HG02678 (cell line): ENCODE measurements around the gene GRHL3.

Source experiments
- ATAC-seq: cut with Tn5 transposase; IDR thresholded peaks from one replicate; pipeline ENCODE4 v1.9.1; 2021; ENCODE audit warnings: mild to moderate bottlenecking, moderate library complexity; ENCODE audit not compliant: unreplicated experiment

Gene GRHL3

DNA sequence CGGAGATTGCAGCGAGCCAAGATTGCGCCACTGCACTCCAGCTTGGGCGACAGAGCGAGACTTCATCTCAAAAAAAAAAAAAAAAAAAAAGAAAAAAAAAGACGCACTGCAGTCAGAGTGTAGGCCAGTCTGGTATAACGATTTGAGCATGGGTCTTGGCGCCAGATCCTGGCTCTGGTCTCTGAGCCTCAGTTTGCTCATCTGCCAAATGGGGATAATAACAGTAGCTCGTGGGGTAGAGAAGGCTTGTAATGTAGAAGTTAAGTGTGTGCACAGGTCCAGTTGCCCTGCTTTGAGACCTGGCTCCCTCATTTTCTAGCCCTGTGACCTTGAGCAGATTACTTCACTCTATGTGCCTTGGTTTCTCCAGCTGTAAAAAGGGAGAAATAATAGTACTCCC, 26.3 kb upstream of the GRHL3 start:
- ATAC-seq = no peak

DNA sequence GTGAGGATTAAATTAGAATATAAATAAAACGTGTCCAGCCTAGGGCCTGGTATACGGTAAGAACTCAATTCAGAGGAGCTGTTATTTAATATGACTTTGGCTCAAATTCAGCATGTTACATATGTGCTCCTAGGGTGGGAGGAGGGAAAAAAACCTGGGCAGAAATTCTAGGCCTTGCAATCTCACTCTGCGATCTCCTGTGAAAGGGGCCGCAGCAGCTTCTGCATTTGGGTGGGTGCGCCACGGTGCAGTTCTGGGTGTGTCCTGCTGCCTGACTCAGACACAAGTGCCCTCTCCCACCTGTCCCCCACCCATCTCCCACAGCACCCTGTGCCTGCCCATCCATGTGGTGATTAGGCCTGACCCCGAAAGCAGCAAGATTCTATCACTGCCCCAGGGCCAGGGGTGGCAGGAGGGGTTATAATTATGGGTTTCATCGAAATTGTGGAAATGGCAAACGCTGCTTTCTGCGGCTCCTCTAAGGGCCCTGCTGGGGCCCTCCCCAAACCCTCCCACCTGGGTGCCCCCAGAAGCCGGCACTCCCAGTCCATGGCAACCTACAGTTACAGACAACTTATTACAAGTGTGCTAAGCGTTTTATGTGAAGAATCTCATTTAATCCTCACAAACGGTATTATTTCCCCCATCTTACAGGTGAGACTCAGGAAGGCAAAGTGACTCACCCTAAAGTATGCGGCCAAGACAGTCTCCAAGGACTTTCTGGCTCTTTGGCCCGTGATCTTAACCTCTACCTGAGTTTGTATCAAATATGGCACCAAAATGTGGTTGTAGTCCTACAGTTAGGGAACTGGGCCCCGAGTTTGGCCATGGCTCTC, 25.5 kb upstream of the GRHL3 start:
- ATAC-seq = no peak

DNA sequence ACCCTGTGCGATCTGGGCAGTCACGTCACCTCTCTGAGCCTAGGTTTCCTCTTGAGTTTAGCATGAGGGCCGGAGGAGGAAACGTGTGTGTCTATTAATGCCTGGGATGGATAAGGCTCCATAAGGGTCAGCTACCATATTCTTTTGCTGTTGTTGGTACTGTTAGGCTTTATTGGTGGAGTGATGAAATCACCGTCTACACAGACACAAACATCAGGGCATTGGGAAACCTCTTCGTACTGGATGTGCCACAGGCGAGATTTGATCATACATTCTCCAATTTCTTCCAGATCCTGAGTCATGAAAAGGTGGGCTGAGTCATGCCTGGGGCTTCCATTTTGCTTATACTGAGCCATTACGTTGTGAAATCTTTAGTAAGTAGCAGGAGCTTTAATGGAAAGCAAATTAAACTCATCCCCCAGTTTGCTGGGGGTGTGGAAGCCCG, 24.9 kb upstream of the GRHL3 start:
- no peak for ATAC-seq

DNA sequence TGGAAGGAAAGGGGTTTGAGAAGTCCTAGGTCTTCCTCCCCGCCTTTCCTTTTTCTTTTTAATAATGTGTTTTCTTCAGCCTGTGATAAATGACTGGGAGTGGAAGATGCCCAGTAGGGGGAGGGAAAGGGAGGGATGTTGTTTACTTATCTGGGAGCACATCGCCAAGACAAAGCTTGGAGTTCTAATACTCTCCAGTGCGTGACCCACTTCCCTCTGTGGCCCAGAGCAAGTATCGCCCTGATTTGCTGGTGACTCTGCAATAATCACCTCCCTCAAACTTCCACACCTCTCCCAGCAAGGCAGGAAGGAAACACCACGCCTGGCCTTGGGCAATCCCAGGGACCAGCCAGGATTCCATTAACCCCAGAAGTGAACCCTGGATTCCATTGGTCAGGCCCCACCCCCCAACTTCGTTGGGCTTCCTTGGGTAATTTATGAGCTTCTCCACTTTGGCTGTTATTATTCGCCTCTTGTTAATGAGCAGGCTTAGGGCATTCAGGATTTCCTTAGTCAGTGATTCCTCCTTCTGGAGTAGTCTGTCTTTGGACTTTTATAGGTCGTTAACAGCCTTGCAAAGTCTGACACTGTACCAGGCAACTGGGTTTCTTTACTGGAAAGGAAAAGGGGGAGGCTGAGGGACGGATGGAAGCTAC, 24.3 kb upstream of the GRHL3 start:
- ATAC-seq = no peak

DNA sequence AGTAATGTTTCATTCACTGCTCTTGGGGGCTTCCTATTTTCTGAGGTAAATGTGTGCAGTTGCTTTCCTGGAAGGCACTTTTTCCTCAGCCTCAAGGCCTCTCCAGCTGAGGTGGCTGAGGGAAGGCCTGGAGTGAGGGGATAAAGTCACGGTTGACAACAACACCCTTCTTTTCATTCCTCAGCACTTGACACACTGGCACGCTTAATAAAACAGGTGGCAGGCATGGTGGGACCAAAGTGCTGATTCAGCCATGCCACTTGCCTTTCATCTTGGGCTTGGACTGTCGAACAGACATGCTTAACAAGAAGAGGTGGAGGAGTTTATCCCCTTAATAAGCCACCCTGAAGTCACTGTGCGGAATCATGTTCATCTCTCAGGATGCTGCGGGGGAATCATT, 23.6 kb upstream of the GRHL3 start:
- no peak for ATAC-seq

DNA sequence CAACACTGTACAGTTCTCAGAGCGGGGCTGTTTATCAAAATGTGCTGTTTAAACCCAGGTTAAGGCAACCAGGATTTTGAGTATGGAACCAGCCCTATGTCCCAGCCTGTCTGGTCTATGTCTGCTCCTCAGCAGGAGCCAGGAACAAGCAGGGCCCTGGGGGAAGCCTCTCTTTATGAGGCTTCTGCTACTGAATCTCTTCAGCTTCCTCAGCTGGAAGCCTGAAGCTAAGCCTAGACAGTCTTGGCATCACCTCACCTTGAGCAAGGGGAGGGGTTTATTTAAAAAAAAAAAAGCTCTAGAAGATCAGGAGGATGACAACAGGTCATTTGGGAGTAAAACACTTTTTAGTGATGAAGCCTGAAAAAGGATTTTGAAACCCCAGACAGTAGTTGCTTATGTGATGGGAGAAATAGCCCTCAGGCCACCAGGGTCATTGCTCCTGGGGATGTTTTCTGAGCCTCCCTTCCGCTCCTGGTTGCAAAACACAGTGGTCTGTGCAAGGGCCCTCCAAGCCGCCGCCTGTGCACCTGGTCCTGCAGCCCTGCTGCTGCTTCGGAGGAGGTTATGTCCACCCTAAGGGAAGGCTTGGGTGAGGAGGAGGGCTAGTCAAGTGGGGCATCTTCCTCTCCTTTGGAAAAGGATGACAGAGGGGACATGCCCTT, 21.8 kb upstream of the GRHL3 start:
- ATAC-seq = no peak

DNA sequence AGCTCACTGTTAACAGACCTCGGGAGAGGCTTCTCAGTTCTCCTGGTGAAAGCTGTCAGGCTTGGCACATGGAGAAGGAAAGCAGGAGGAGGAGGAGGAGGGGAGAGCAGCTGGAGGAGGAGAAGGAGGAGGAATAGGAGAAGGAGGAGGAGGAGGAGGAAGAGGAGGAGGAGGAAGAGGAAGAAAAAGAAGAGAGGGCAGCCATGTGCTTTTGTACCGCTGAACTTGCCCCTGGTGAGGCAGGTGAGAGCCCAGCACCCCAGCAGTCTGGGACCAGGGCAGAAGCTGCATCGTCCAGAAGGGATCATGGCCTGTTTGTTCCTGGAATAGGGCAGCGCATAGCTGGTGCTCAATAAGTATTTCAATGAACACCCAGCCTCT, 21.3 kb upstream of the GRHL3 start:
- no peak for ATAC-seq

DNA sequence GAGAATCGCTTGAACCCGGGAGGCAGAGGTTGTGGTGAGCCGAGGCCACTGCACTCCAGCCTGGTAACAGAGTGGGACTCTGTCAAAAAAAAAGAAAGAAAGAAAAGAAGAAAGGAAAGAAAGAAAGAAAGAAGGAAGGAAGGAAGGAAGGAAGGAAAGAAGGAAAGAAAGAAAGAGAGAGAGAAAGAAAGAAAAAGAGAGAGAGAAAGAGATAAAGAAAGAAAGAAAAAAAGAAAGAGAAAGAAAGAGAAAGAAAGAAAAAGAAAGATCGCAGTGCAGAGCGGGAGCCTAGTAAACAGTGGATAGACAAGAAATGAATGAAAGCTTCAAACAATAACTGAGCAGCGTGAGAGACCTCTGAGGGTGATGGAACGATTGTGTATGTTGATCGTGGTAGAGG, 20.6 kb upstream of the GRHL3 start:
- no peak for ATAC-seq

DNA sequence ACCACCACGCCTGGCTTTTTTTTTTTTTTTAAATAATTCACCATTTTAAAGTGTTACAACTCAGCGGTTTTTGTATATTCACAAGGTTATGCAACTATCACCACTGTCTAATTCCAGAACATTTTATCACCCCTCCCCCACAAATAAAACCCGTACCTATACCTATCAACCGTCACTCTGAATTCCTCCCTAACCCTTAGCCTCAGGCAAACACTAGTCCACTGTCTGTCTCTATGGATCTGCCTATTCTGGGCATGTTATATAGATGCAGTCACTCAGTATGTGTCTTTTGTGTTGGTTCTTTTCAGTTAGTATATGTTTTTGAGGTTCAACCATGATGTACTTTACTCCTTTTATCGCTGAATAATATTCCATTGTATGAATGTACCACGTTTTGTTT, 19.3 kb upstream of the GRHL3 start:
- no peak for ATAC-seq

DNA sequence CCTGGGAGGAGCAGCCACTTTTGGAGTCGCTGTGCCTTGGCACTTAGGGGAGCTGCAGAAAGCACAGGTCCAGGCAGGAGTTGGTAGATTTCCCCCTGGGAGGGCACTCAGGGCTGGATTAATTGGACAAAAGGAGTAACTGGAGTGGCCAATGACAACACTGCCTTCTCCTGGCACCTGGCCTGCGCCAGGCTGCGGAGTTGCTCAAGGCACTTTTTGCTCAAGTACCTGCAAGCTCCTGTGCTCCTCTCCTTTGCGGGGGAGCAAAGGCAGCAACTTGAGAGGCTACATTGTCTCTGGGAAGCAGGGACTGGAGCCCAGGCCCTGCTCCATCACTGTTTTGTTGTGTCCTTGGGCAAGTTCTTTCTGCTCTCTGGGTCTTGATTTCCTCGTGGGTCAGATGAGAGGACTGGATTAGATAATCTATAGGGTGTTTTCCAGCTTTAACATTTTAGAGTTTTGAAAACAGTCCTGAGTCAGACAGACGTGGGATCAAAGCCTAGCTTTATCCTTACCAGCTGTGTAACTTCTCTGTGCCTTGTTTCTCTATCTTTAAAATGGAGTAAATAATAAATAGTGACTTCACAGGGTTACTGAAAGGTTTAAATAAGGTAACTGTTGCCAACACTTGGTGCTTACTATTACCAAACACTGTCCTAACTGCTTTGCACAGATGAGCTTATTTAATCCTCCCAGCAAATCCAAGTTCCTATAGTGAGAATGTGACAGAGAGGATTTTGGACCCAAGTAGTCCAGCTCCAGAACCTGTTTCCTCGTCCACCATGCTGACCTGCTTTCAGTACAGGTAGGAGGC, 18.0 kb upstream of the GRHL3 start:
- ATAC-seq = no peak

DNA sequence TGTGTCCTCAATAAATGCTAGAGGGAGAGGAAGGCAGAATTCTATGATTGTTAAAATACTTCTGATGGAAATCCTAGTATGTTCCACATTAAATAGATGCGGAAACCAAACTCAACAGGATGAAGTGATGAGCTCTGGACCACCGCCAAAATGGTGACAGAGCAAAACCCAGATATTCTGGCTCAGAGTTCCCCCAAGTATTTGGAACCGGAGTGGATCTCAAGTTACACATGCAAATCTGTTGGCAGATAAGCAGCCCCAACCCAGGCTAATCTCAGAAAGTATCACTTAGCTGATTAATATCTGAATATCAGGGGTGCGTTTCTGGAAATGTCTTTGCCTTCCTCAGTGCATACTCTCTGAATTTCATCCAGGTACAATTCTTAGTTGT, 17.4 kb upstream of the GRHL3 start:
- ATAC-seq = no peak

DNA sequence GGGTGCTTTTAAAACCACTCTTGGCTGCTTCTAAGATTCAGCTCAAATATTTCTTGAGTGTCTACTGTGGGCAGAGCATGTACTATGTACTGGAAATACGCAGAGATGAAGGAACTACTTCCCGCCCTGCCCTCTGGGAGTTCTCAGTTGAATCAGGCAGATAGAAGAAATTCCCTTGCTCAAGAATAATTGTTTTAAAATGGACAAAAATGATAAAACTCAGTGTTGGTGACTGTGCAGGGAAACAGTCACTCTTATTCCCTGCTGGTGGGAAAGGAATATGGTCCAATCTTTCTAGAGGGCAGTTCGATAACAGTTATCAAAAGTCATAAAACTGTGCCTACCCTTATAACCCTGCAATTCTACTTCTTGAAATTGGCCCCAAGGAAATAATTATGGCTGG, 16.9 kb upstream of the GRHL3 start:
- ATAC-seq = no peak

DNA sequence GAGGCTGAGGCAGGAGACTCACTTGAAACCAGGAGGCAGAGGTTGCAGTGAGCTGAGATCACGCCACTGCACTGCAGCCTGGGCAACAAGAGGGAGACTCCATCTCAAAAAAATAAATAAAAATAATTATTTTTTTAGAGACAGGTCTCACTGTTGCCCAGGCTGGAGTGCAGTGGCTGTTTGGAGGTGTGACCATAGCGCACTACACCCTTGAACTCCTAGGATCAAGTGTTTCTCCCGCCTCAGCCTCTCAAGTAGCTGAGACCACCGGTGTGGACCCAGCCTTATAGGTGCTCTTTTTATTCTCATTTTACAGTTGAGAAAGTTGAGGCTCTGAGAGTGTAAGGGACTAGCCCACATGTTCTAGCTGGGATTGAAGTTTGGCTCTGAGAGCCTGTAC, 15.6 kb upstream of the GRHL3 start:
- no peak for ATAC-seq

DNA sequence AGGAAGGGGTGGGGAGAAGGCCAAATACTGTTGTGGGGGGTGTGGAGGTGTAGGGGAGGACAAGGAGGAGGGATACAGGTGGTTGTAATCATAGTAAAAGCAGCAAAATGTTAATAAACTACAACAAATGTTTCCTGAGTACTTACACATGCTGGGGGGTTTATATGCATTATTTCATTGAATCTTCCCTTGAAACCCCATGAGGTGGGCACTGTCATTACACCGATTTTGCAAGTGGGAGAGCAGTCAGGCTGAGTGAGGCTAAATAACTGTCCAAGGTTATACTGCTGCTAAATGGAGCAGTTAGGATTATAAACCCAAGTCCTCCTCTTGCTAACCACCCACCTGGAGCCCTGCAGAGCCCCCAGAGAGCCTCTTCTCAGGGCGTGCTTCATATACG, 14.4 kb upstream of the GRHL3 start:
- ATAC-seq = no peak

DNA sequence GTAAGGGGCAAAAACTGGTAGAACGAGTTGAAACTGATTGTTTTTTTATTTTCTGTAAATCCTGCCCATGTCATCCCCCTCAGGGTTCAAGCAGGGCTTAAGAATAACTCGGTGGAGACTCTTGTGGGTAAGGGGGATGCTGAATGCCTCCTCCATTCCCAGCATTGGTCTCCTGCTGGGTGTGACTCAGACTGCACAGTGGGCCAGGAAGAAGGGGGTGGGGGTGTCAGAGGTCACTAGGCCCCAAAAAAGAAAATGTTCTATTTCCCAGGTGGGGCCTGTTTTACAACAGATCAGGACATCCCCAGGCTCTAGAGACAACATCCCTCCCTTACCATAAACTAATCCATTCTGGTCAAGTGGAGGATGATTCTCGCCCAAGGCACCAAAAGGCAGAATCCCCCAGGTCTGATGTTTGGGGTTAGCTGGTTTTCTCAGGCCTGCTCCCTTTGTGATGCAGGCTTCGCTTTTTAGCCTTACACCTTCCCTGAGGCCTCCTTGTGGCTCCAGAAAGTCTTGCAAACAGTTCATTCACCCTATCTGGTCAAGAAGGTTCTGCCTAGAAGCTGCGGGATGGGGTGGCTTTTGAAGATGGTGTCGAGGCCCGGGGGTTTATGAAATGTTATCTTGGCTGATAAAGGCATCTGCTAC, 10.7 kb upstream of the GRHL3 start:
- no peak for ATAC-seq

DNA sequence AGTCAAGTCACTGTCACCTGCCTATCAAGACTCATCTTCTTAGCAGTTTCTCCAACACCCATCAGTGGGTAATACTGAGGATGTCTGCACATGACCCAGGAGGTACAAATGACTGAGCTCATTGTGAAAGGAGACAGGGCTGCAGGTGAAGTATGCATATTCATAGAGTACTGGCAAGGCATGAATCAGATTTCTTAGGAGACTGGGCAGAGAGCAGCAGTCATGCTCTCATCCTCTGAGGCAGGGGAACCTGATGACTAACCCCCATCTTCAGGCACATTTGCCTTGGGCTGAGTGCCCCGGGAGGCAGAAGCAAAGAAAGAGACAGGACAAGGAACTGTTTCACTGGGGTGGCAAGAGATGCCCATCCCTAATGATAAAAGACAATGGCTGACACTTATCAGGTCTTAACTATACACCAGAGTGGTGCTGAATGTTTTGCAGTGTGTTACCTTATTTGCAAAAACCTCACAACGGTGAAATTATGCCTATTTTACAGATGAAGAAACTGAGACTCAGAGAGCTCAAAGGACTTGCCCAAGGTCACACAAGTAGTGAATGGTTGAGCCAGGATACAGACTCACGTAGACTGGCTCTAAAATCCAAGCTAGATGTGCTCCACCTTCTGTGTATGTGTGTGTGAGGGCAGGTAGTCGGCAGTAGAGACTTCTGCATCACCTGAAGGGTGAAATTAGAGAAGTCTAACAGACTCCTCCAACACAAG, 9.2 kb upstream of the GRHL3 start:
- ATAC-seq = no peak

DNA sequence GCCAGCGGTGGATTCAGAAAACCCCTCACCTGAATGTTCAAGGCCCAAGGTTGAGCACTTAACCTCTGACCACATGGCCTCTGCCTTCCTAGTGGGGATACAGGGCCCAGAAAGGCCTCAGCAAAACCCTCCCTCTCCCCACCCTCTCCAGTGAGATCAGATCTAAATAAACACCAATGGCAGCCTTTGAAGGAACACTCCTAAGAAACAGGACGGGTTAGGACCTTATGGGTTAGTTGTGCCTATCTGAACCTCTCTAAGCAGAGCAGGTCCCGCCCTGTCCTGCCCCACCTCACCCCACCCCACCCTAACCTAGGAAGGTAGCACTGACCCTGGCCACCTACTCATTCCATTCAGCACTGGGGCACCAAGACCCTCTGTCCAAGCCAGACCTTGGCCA, 7.9 kb upstream of the GRHL3 start:
- no peak for ATAC-seq

DNA sequence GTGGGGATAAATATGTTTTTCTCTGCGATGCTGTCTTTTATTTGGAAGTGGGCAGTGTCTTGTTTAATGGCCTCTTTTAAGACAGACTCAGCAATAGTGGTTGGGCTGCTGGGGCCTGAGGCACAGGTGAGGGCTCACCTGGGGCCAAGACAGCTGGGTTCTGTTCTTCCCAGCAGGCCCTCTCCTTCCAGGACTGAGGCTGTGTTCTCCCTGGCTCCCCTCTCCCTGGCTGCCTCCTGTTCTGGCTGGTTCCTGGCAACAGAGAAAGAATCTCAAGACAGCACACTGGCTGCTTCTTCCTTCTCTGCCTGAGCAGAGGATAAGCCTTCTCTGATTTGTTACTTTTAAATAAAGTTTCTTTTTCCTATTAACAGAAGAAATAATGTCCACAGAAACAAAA, 7.4 kb upstream of the GRHL3 start:
- ATAC-seq = no peak

DNA sequence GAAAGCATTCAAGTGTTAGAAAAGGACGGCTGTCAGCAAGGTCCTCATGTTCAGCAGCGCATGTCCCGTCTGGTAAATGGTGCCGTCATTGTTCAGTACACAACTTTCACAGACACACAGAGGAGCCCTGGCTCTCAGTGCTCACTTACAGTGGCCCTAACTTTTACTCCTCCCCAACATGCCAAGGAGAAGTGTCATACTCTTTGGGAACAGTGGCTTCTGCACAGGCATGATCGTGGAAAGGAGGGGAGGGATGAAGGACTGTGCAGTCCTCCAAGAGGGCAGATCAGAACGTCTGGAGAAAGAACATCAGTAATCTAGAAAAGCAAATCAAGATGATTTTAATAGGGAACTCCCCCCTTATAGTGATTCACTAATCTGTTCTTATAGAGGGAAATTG, 3.8 kb upstream of the GRHL3 start:
- ATAC-seq = no peak

DNA sequence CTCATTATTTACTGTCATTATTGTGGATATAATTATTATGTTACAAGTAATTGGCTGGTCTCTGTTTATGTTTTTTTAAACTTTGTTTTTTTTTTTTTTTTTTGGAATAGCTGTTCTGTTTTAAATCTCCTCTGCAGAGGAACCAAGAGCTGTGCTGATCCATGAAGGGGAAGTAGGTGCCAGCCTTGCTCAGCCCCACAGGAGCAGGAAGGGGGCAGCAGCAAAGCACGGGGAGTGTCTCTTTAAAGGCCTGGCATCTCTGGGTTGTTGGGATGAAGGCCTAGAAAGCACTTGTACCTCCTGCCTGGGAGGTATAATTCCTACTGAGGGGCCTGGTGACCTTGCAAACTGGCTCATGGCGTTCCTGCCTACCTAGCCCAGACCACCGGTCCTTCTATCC, 2.5 kb upstream of the GRHL3 start:
- no peak for ATAC-seq
